Thyroid gland (tissue), 4 donors: Measurements from ENCODE around the gene TXK.

Experiments used
- CTCF ChIP-seq, 6 experiments: fragments of 200-600 bp in 3 of 6; fragments of 450-650 bp in 3 of 6; sonication (generic) in 3 of 6; IDR thresholded peaks; one replicate each; pipeline ENCODE4 v1.5.1; 2016 to 2019; ENCODE audit warnings: antibody characterized with exemption in 6 of 6, mild to moderate bottlenecking in 2 of 6, inconsistent platforms in 1 of 6, moderate library complexity in 1 of 6
- POLR2A ChIP-seq, 2 donors: fragments of 450-650 bp; IDR thresholded peaks; one replicate each; pipeline ENCODE4 v1.6.1; 2017; ENCODE audit warnings: antibody characterized with exemption in 2 of 2, mild to moderate bottlenecking in 2 of 2, moderate library complexity in 1 of 2

GRCh38 chr4:48175806-48176205 is 41.8 kb upstream of the TXK start:
- TF ChIP-seq POLR2A (IDR thresholded peaks at IDR 0.05) (no peak), CTCF (IDR thresholded peaks at IDR 0.05) (no peak)
